GM12878 (cell line): ENCODE measurements around the gene VTI1A. TPM values are rescaled to one million over a fixed set of nuclear protein-coding genes. Genes with fewer than 3 reads are reported as not detected.
"Not testable (repeated sequence)": the region's sequence is repeated elsewhere in the genome, so short reads cannot be mapped to it uniquely, and the experiment has no call there.

Experiments
- ATAC-seq: fragments of 200-7000 bp; cut with Tn5 transposase; 3 replicates; pipeline ENCODE4 v1.9.1; 2020; ENCODE audit warnings: mild to moderate bottlenecking, moderate library complexity
- BruUV-seq: library from RNA; stranded (reverse); fragments of 400-500 nt; replicated peaks from 2 replicates; lab custom pipeline; 2021; lab: Mats Ljungman, UMichigan
- CTCF ChIA-PET: fragments of 300-600 bp; sonication (Branson Sonifier 250); formaldehyde crosslinking; extraction: SDS; loops from one replicate; lab custom pipeline; 2021; ENCODE audit warnings: inconsistent platforms; lab: Yijun Ruan, JAX
- POLR2A ChIA-PET: fragments of 350-600 bp; formaldehyde crosslinking; extraction: SDS; loops from one replicate; lab custom pipeline; 2021; ENCODE audit warnings: inconsistent platforms; lab: Charles Lee
- RAD21 ChIA-PET: fragments of 300-600 bp; sonication (Branson Sonifier 250); formaldehyde crosslinking; loops from one replicate; lab custom pipeline; 2023; ENCODE audit warnings: antibody characterized with exemption; ENCODE audit not compliant: unreplicated experiment; lab: Charles Lee
- SMC1A ChIA-PET: fragments of 300-600 bp; sonication (Branson Sonifier 250); formaldehyde crosslinking; loops from one replicate; lab custom pipeline; 2023; ENCODE audit not compliant: unreplicated experiment, uncharacterized antibody; lab: Charles Lee
- DNase-seq: peaks from one replicate; pipeline ENCODE4 v3.0.0-alpha.2; 2011; ENCODE audit warnings: low read depth, low spot score
- FAIRE-seq: peaks from 3 replicates; lab custom pipeline; 2011; peaks lifted over from hg19 to GRCh38; lab: Jason Lieb, UNC
- H2AFZ ChIP-seq: 2 replicates; pipeline ENCODE4 v1.6.0; 2011; ENCODE audit warnings: low read depth, low read length, control low read depth; ENCODE audit not compliant: control insufficient read depth
- H3K27ac ChIP-seq: 2 replicates; pipeline ENCODE4 v1.5.1; 2011; ENCODE audit warnings: control low read depth; ENCODE audit not compliant: control insufficient read depth, insufficient read depth
- H3K27me3 ChIP-seq, 2 experiments: replicated peaks in 1 of 2; 2 replicates each; pipeline versions ENCODE4 v1.6.0 to v1.6.1; 2011; ENCODE audit warnings: low read length in 1 of 2; ENCODE audit not compliant: control insufficient read depth in 2 of 2, insufficient read depth in 2 of 2
- H3K36me3 ChIP-seq, 2 experiments: 2 replicates each; pipeline ENCODE4 v1.5.1; 2011; ENCODE audit warnings: low read length in 1 of 2; ENCODE audit not compliant: control insufficient read depth in 2 of 2, insufficient read depth in 2 of 2
- H3K4me1 ChIP-seq: 2 replicates; pipeline ENCODE4 v1.6.1; 2011; ENCODE audit warnings: mild to moderate bottlenecking, low read length, moderate library complexity, mixed read lengths; ENCODE audit not compliant: control insufficient read depth, insufficient read depth
- H3K4me2 ChIP-seq: 2 replicates; pipeline ENCODE4 v1.6.0; 2011; ENCODE audit warnings: control low read depth; ENCODE audit not compliant: control insufficient read depth, insufficient read depth
- H3K4me3 ChIP-seq: fragments of 200-600 bp; sonication (generic); 2 replicates; pipeline ENCODE4 v1.5.1; 2016
- H3K79me2 ChIP-seq: 2 replicates; pipeline ENCODE4 v1.6.0; 2011; ENCODE audit warnings: low read length; ENCODE audit not compliant: control insufficient read depth, insufficient read depth
- H3K9ac ChIP-seq: 2 replicates; pipeline ENCODE4 v1.8.0; 2011; ENCODE audit warnings: low read length, control low read depth, mixed read lengths; ENCODE audit not compliant: control insufficient read depth, insufficient read depth
- H3K9me3 ChIP-seq: replicated peaks from 3 replicates; pipeline ENCODE4 v1.5.1; 2011; ENCODE audit warnings: mild to moderate bottlenecking, low read length; ENCODE audit not compliant: control insufficient read depth, insufficient read depth
- H4K20me1 ChIP-seq: 2 replicates; pipeline ENCODE4 v1.6.0; 2011; ENCODE audit not compliant: control insufficient read depth, insufficient read depth
- ASH2L ChIP-seq: fragments of 300-600, 200-600 bp; sonication (generic); IDR thresholded peaks from 2 replicates; pipeline ENCODE4 v1.6.1; 2017; ENCODE audit warnings: low read depth, mild to moderate bottlenecking, borderline replicate concordance
- CBX5 ChIP-seq: sonication (generic); IDR thresholded peaks from 2 replicates; pipeline ENCODE4 v1.6.1; 2016; ENCODE audit warnings: low read depth, moderate library complexity, mild to moderate bottlenecking, inconsistent platforms
- E4F1 ChIP-seq: fragments of 450-650 bp; IDR thresholded peaks from 2 replicates; pipeline ENCODE4 v1.6.1; 2018; ENCODE audit warnings: borderline replicate concordance, mild to moderate bottlenecking; ENCODE audit not compliant: partially characterized antibody
- EGR1 ChIP-seq, 2 experiments: IDR thresholded peaks; 1 replicate in 1 of 2; 2 replicates in 1 of 2; pipeline ENCODE4 v1.6.1; 2011 to 2012; ENCODE audit warnings: low read depth in 2 of 2, low read length in 2 of 2, borderline replicate concordance in 1 of 2, mild to moderate bottlenecking in 1 of 2, moderate library complexity in 1 of 2
- EP300 ChIP-seq, 2 experiments: fragments of 150-350 bp in 1 of 2; IDR thresholded peaks; 2 replicates each; pipeline ENCODE4 v1.6.1; 2011 to 2012; ENCODE audit warnings: low read depth in 2 of 2, low read length in 2 of 2, borderline replicate concordance in 1 of 2, improper control_type of control experiment in 1 of 2, inconsistent platforms in 1 of 2; ENCODE audit not compliant: control insufficient read depth in 1 of 2
- POU2F2 ChIP-seq: IDR thresholded peaks from 3 replicates; pipeline ENCODE4 v1.6.1; 2011; ENCODE audit warnings: low read depth, mild to moderate bottlenecking, low read length, borderline replicate concordance
- RAD21 ChIP-seq: IDR thresholded peaks from 2 replicates; pipeline ENCODE4 v1.6.1; 2011; ENCODE audit warnings: mild to moderate bottlenecking, low read depth, low read length, moderate library complexity; ENCODE audit not compliant: insufficient read depth
- RCOR1 ChIP-seq: conservative IDR thresholded peaks from 2 replicates; pipeline ENCODE4 v1.6.1; 2012; ENCODE audit warnings: low read depth, low read length, improper control_type of control experiment
- RELA ChIP-seq: fragments of 450-650 bp; IDR thresholded peaks from 2 replicates; pipeline ENCODE4 v1.8.0; 2014; ENCODE audit warnings: borderline replicate concordance; ENCODE audit not compliant: partially characterized antibody
- SIX5 ChIP-seq: IDR thresholded peaks from 2 replicates; pipeline ENCODE4 v1.6.1; 2011; ENCODE audit warnings: mild to moderate bottlenecking, low read depth, low read length, moderate library complexity; ENCODE audit not compliant: severe bottlenecking
- SMAD1 ChIP-seq: fragments of 450-650 bp; IDR thresholded peaks from 2 replicates; pipeline ENCODE4 v1.6.1; 2018; ENCODE audit warnings: mild to moderate bottlenecking, low read depth; ENCODE audit not compliant: partially characterized antibody
- SMAD5 ChIP-seq: IDR thresholded peaks from 2 replicates; pipeline ENCODE4 v1.6.1; 2016; ENCODE audit warnings: antibody characterized with exemption, low read depth
- SMARCA5 ChIP-seq: fragments of 450-650 bp; IDR thresholded peaks from 2 replicates; pipeline ENCODE4 v1.6.1; 2017; ENCODE audit warnings: mild to moderate bottlenecking
- SREBF2 ChIP-seq: IDR thresholded peaks from 2 replicates; pipeline ENCODE4 v1.6.1; 2012; ENCODE audit warnings: mild to moderate bottlenecking, low read length
- SRF ChIP-seq, 2 experiments: IDR thresholded peaks; 2 replicates each; pipeline ENCODE4 v1.6.1; 2011; ENCODE audit warnings: low read depth in 2 of 2, low read length in 2 of 2, mild to moderate bottlenecking in 1 of 2, moderate library complexity in 1 of 2
- WGBS: methylation state at CpG from one replicate; pipeline ENCODE4 v1.1.6; 2016; ENCODE audit warnings: low lambda C conversion rate; ENCODE audit not compliant: insufficient replicate concordance, insufficient coverage; ENCODE audit errors: missing lambda C conversion rate; 5-methylcytosine and 5-hydroxymethylcytosine counted together
- in situ Hi-C: fragments of 300-500 bp; cut with MboI; formaldehyde crosslinking; loops from 9 replicates; pipeline ENCODE4 v1.14.3; 2018; ENCODE audit warnings: mixed read lengths
- intact Hi-C: fragments of 100-400 bp; cut with micrococcal nuclease; formaldehyde crosslinking; loops from one replicate; pipeline ENCODE4 v1.14.2; 2022; ENCODE audit not compliant: unreplicated experiment
- polyA plus RNA-seq, 11 experiments: library from polyadenylated mRNA; depleted of rRNA in 4 of 11; unstranded in 6 of 11; stranded (reverse) in 5 of 11; fragments of >200 nt; fragmentation: Nextera tagmentation in 4 of 11; fragmentation: Illumina TruSeq in 1 of 11; extraction: Ambion mirVana in 4 of 11; extraction: Trizol in 1 of 11; gene quantifications; 1 replicate in 1 of 11; 2 replicates in 10 of 11; pipeline versions ENCODE4 v1.2.1 to v1.2.3, GENCODE V29; 2011 to 2016; ENCODE audit warnings: inconsistent platforms in 2 of 11, missing spikeins in 2 of 11, low read depth in 1 of 11
- total RNA-seq, 4 experiments: library from RNA; depleted of rRNA in 3 of 4; stranded (reverse); fragments of >200 nt in 3 of 4; fragmentation: Illumina TruSeq in 1 of 4; extraction: Trizol in 1 of 4; gene quantifications; 2 replicates each; pipeline versions ENCODE4 v1.2.1 to v1.2.3, GENCODE V29; 2013 to 2021

Gene VTI1A
- total and polyA plus RNA-seq, 10 of the 15 experiments (the other 5 are each of a cell fraction or from before 2014, with no cell fraction given) = 12.4 to 43.2 (median 27.5) TPM

- no peak for TF ChIP-seq SMAD1
- no peak for TF ChIP-seq SIX5
- TF ChIP-seq EGR1 (IDR thresholded peaks at IDR 0.05; ENCODE audit: borderline replicate concordance in 1 of 2, low read depth in 2 of 2, low read length in 2 of 2) = no peak
- no peak for TF ChIP-seq RCOR1
- no peak for TF ChIP-seq EP300 (IDR thresholded peaks at IDR 0.05; ENCODE audit: borderline replicate concordance in 1 of 2, control insufficient read depth in 1 of 2, low read depth in 2 of 2, low read length in 2 of 2)
- TF ChIP-seq SMARCA5 = no peak
These were observed 142.1 kb downstream of the VTI1A start (continued) for GRCh38 chr10:112589081-112589480.

GRCh38 chr10:112590786-112591185, 143.8 kb downstream of the VTI1A start:
- H3K79me2 ChIP-seq, H3K27ac ChIP-seq, DNase-seq, H3K4me3 ChIP-seq, BruUV-seq, H2AFZ ChIP-seq, FAIRE-seq, CTCF ChIA-PET, in situ Hi-C loops, H3K27me3 ChIP-seq, H4K20me1 ChIP-seq, H3K4me2 ChIP-seq, H3K36me3 ChIP-seq, H3K9ac ChIP-seq, SMC1A ChIA-PET, H3K9me3 ChIP-seq, RAD21 ChIA-PET, ATAC-seq, H3K4me1 ChIP-seq, intact Hi-C loops, POLR2A ChIA-PET: not testable (repeated sequence)
- 97% methylated on average over 7 of the region's 7 CpGs for WGBS

GRCh38 chr10:112593023-112593422, 146.0 kb downstream of the VTI1A start:
- TF ChIP-seq RAD21 = no peak
- no peak for TF ChIP-seq ASH2L
- TF ChIP-seq SRF (IDR thresholded peaks at IDR 0.05; ENCODE audit: low read depth in 2 of 2, low read length in 2 of 2) = no peak
- no peak for TF ChIP-seq E4F1
- no peak for TF ChIP-seq RELA
- no peak for TF ChIP-seq CBX5
- TF ChIP-seq SREBF2 = no peak
- no peak for TF ChIP-seq SMAD5
- no peak for TF ChIP-seq POU2F2
- TF ChIP-seq, all 136 proteins: peak for 0
- ATAC-seq (no peak), DNase-seq (no peak), FAIRE-seq (no peak)
- WGBS = 45% methylated on average over 5 of the region's 5 CpGs
- H3K4me1 ChIP-seq = no peaks in the 10 kb centered on the region
- no peaks in the 10 kb centered on the region for H3K36me3 ChIP-seq
- H3K9ac ChIP-seq = no peak overlapping the region
- intact Hi-C loops = no loop called here
- no peaks in the 10 kb centered on the region for H4K20me1 ChIP-seq
- ChIA-PET SMC1A (no interaction called here), CTCF (no interaction called here), POLR2A (no interaction called here), RAD21 (no interaction called here)
- no peak overlapping the region for H3K4me2 ChIP-seq
- H3K27me3 ChIP-seq = no peaks in the 10 kb centered on the region
- H3K27ac ChIP-seq = no peak overlapping the region
- no peak overlapping the region for H2AFZ ChIP-seq
- no peaks in the 10 kb centered on the region for H3K9me3 ChIP-seq
- H3K4me3 ChIP-seq = no peak overlapping the region
- no TSS peak for BruUV-seq
- no peaks in the 10 kb centered on the region for H3K79me2 ChIP-seq
- in situ Hi-C loops = no loop called here
